Posterior cingulate gyrus (tissue), 11 donors: ENCODE data around the gene AKAP12.
"Not testable (repeated sequence)": the region's sequence is repeated elsewhere in the genome, so short reads cannot be mapped to it uniquely, and the experiment has no call there.

Experiments
- DNase-seq, 10 donors: peaks; one replicate each; pipeline versions ENCODE4 v3.0.0 to v3.0.0-alpha.2; 2020 to 2021; ENCODE audit warnings: mixed read lengths in 3 of 10
- intact Hi-C: fragments of 100-400 bp; cut with DNase I; formaldehyde crosslinking; loops from one replicate; pipeline ENCODE4 v1.15.1; 2023

The AKAP12 gene

DNA sequence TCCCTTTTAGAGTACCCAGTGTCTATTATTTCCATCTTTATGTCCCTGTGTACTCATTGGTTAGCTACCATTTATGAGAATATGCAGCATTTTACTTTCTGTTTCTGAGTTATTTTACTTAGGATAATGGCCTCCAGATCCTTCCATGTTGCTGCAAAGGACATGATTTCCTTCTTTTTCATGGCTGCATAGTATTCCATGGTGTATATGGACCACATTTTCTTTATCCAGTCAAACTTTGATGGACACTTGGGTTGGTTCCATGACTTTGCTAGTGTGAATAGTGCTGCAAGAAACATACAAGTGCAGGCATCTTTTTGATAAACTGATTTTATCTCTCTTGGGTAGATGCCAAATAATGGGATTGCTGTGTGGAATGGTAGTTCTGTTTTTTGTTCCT, 96.2 kb downstream of the AKAP12 start:
- DNase-seq, result no peak
- intact Hi-C loops, result loop anchor here (2.0 kb wide), 1 partner anchor 443 kb away; no protein-coding TSS in a partner anchor

DNA sequence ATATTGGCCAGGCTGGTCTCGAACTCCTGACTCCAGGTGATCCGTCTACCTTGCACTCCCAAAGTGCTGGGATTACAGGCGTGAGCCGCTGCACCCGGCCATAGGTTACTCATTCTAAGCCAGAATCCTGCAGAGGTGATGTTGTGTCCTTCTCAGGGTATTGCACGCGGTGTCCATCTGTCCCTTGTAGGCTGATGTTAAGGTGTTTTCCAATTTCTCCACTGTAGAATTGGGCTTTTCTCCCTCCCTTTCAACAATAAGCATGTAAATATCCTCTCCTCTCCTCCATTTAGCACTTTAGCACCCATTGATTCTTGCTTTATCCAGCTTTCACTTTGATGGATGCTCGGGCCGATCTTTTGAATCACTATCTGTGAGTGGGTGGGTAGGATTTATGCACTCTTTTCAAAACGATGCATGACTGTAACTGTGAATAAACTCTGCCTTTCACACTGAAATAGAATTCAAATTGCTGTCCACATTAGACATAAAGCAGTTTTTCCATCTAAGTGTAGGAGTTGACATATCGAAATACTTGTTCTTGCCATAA, 99.0 kb downstream of the AKAP12 start:
- no peak for DNase-seq
- intact Hi-C loops, result no loop called here

DNA sequence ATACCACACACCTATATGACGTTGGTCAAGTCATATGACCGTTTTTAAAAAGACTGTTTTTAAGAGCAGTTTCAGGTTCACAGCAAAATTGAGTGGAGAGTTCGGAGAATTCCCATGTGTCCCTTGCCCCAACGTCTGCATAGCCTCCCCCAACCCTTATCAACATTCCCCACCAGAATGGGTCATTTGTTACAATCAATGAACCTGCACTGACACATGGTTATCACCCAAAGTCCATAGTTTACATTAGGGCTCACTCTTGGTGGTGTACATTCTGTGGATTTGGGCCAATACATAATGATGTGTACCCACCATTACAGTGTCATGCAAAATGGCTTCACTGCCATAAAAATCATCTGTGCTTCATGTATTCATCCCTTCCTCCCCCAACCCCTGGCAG, 99.6 kb downstream of the AKAP12 start:
- intact Hi-C loops, result no loop called here
- DNase-seq, result no peak

DNA sequence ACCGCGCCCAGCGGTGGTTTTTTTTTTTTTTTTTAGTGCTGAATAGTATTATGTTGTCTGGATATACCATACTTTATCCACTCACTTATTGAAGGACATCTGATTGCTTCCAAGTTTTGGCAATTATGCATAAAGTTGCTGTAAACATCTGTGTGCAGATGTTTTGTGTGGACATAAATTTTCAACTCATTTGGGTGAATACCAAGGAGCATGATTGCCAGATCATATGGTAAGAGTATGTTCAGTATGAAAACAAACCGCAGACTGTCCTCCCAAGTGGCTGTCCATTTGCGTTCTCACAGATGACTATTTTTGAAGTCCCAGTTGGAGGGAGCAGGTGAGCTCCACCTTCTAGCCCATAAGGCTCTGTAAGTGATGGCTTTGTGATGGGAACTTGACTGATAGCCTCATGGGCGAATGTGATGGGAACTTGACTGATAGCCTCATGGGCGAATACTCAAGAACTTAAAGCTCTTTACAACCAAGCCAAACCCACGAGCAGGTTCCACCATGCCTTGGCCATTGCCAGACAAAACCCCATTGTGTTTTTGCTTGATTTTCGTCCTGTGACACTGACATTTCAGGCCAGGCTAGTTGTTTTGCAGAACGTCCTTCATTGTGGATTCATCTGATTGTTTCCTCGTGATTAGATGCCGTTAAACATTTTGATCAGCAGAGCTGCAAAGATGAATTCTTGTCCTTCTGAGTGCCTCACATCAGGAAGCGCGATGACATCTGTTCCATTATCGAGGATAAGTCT, 100.6 kb downstream of the AKAP12 start:
- intact Hi-C loops, result no loop called here
- no peak for DNase-seq

DNA sequence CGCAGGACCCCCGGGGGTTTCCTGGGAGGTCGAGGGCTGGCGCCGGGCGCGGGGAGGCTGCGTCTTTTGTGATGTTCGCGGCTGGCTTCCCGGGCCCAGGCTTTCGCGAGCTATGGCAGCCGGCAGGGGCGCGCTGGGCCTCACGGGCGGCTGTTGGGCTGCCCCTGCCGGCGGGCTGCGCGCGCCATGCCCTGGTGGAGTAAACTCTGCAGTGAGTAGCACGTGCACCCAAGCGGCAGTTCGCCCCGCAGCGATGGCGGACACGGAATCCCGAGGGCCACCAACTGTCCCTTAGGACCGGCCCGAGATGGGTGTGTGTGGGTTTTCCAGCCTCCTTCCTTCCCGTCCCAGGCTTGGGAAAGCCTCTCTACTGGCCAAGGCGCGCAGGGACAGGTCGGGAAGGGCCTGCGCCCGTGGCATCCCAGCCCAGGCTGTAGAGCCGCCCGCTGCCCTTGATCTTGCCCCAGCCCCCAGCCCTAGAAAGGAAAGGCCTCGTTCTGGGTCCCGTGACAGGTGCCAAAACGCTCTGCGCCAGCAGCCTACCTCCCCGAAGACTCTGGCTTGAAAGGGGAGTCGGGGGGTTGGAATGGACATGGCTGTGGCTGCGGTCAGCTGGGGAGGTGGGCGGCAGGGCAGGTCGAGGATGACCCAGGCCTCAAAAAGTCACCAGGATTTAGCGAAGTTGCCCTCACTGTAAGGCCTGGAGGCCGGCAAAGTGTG, 101.9 kb downstream of the AKAP12 start:
- intact Hi-C loops, result no loop called here
- no peak for DNase-seq

DNA sequence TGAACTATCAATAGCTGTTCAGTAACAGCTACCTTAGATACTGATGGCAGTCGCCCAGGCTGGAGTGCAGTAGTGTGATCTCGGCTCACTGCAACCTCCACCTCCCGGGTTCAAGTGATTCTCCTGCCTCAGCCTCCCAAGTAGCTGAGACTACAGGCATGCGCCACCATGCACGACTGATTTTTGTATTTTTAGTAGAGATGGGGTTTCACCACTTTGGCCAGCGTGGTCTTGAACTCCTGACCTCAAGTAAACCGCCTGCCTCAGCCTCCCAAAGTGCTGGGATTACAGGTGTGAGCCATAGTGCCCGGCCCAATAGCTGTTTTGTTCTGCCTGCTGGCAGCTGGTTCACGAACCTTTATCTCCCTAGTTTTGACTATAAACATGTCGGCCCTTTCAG, 103.0 kb downstream of the AKAP12 start:
- intact Hi-C loops, DNase-seq: not testable (repeated sequence)

DNA sequence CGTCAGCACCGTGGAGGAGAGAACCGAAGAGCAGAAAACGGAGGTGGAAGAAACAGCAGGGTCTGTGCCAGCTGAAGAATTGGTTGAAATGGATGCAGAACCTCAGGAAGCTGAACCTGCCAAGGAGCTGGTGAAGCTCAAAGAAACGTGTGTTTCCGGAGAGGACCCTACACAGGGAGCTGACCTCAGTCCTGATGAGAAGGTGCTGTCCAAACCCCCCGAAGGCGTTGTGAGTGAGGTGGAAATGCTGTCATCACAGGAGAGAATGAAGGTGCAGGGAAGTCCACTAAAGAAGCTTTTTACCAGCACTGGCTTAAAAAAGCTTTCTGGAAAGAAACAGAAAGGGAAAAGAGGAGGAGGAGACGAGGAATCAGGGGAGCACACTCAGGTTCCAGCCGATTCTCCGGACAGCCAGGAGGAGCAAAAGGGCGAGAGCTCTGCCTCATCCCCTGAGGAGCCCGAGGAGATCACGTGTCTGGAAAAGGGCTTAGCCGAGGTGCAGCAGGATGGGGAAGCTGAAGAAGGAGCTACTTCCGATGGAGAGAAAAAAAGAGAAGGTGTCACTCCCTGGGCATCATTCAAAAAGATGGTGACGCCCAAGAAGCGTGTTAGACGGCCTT, 110.0 kb downstream of the AKAP12 start:
- intact Hi-C loops, result no loop called here
- DNase-seq, result no peak

DNA sequence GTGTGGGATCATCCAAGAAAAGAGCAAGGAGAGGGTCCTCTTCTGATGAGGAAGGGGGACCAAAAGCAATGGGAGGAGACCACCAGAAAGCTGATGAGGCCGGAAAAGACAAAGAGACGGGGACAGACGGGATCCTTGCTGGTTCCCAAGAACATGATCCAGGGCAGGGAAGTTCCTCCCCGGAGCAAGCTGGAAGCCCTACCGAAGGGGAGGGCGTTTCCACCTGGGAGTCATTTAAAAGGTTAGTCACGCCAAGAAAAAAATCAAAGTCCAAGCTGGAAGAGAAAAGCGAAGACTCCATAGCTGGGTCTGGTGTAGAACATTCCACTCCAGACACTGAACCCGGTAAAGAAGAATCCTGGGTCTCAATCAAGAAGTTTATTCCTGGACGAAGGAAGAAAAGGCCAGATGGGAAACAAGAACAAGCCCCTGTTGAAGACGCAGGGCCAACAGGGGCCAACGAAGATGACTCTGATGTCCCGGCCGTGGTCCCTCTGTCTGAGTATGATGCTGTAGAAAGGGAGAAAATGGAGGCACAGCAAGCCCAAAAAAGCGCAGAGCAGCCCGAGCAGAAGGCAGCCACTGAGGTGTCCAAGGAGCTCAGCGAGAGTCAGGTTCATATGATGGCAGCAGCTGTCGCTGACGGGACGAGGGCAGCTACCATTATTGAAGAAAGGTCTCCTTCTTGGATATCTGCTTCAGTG, 110.8 kb downstream of the AKAP12 start:
- intact Hi-C loops, result no loop called here
- DNase-seq, result no peak

DNA sequence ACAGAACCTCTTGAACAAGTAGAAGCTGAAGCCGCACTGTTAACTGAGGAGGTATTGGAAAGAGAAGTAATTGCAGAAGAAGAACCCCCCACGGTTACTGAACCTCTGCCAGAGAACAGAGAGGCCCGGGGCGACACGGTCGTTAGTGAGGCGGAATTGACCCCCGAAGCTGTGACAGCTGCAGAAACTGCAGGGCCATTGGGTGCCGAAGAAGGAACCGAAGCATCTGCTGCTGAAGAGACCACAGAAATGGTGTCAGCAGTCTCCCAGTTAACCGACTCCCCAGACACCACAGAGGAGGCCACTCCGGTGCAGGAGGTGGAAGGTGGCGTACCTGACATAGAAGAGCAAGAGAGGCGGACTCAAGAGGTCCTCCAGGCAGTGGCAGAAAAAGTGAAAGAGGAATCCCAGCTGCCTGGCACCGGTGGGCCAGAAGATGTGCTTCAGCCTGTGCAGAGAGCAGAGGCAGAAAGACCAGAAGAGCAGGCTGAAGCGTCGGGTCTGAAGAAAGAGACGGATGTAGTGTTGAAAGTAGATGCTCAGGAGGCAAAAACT, 111.5 kb downstream of the AKAP12 start:
- DNase-seq, result no peak
- intact Hi-C loops, result no loop called here

DNA sequence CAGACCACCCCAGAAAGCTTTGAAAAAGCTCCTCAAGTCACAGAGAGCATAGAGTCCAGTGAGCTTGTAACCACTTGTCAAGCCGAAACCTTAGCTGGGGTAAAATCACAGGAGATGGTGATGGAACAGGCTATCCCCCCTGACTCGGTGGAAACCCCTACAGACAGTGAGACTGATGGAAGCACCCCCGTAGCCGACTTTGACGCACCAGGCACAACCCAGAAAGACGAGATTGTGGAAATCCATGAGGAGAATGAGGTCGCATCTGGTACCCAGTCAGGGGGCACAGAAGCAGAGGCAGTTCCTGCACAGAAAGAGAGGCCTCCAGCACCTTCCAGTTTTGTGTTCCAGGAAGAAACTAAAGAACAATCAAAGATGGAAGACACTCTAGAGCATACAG, 112.0 kb downstream of the AKAP12 start:
- intact Hi-C loops, result no loop called here
- no peak for DNase-seq

DNA sequence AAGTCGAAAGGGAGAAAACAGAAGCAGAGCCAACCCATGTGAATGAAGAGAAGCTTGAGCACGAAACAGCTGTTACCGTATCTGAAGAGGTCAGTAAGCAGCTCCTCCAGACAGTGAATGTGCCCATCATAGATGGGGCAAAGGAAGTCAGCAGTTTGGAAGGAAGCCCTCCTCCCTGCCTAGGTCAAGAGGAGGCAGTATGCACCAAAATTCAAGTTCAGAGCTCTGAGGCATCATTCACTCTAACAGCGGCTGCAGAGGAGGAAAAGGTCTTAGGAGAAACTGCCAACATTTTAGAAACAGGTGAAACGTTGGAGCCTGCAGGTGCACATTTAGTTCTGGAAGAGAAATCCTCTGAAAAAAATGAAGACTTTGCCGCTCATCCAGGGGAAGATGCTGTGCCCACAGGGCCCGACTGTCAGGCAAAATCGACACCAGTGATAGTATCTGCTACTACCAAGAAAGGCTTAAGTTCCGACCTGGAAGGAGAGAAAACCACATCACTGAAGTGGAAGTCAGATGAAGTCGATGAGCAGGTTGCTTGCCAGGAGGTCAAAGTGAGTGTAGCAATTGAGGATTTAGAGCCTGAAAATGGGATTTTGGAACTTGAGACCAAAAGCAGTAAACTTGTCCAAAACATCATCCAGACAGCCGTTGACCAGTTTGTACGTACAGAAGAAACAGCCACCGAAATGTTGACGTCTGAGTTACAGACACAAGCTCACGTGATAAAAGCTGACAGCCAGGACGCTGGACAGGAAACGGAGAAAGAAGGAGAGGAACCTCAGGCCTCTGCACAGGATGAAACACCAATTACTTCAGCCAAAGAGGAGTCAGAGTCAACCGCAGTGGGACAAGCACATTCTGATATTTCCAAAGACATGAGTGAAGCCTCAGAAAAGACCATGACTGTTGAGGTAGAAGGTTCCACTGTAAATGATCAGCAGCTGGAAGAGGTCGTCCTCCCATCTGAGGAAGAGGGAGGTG, 112.9 kb downstream of the AKAP12 start:
- no peak for DNase-seq
- intact Hi-C loops, result no loop called here

DNA sequence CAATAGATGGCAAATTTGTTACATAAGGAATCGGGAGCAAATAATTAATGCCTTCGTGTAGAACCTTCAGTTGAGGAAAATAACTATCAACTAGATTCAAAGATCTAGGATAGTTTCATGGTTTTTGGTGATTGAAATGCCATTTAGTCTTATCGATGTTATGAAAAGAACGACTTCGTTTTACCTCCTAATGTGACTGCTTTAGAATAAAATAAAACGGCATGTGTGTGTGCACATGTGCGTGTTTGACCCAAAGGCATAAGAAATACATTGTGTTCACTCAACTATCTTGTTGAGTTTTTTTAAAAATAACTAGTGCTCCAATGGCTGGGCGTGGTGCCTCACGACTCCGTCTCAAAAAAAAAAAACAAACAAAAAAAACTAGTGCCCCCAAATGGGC, 114.0 kb downstream of the AKAP12 start:
- no peak for DNase-seq
- intact Hi-C loops, result no loop called here

DNA sequence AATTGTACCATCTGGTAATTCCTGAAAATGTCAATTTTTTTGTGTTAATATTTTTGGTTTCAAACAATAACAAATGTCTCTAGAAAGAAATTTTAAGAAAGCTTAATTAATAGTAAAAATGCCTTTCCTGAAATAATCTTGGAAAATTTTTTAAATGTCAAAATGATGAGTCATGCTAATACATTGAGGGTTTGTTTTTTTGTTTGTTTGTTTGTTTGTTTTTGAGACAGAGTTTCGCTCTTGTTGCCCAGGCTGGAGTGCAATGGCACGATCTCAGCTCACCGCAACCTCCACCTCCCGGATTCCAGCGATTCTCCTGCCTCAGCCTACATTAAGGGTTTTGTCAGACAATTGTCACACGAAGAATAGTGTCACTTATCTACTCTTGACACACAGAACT, 117.2 kb downstream of the AKAP12 start:
- intact Hi-C loops, DNase-seq: not testable (repeated sequence)

DNA sequence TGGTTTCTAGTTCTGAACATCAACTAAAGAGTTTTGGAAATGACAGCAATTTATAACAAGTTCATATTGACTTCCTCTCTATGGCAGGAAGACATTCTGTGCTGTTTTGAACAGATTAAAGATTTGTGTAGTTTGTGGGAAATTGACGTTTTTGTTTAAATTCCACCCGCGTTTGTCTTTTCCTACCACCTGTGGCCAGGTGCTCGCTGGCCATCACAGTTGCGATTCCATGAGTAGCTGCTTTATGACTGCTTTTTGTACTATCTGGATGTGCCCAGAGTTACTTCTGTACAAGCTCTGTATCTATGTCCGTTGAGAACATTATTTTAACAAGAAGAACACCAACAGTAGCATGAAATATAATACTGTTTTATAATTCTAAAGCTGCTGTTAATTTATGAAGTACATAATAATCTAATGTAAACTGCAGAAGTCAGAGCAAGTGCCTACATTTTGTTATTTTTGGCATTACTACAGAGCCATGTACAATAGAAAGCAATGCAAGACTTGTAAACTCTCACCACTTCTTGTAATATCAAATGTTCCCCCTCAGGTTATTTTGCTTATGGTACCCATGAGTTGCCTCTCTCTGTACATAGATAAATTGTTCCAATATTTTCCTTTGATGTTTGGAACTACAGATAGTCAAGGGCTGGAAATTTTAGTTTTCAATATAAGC, 118.1 kb downstream of the AKAP12 start:
- DNase-seq, result no peak
- intact Hi-C loops, result no loop called here

DNA sequence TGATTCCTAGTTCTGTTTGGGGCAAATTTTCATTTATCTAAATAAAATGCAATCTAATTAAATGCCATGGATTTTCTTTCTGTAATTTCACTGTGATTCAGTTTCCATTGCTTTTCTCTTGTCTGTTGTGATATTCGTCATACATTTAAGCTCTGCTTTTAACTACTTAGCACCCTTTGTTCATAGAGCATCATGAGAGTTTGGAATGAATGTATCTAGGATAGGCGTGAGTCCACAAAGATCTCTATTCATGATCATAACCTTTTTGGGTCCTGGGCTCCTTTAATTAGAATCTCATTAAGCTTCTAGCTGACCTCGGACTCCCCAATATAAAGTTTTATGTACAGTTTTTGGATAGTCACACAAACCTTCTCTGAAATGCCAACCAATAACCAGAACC, 118.7 kb downstream of the AKAP12 start:
- intact Hi-C loops, result no loop called here
- DNase-seq, result no peak

DNA sequence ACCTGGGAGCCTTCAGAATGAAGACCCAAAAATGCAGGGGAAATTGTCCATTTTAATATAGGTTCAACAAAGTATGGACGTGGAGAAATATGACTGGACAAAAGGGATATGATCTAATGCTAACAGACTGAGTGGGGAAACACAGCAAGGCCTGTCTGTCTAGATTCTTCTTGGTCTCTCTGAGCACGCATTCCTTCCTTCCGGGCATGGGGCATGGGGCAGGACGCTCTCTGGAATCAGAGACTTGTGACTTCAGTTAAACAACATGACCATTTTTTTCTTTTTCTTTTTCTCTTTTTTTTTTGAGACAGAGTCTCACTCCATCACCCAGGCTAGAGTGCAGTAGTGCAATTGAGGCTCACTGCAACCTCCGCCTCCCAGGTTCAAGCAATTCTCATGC, 119.7 kb downstream of the AKAP12 start:
- intact Hi-C loops, result no loop called here
- no peak for DNase-seq

DNA sequence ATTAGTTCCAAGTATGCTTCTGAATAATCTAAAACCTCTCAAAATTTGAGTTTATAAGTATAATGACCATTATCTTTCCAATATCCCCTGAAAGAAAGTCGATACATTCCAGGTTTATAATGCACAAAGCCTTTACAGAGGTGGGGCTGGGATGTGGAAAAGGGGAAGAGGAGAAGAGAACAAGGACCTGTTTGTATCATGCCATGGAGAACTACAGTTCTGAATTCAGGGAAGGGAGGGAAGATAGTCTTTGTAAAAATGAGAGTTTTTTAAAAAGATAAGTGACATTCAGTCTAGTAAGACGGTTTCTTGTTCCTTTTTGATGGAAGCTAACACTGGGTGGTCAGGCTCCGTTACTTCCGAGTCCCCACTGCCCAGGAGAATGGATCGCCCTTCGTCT, 125.5 kb downstream of the AKAP12 start:
- intact Hi-C loops, result no loop called here

DNA sequence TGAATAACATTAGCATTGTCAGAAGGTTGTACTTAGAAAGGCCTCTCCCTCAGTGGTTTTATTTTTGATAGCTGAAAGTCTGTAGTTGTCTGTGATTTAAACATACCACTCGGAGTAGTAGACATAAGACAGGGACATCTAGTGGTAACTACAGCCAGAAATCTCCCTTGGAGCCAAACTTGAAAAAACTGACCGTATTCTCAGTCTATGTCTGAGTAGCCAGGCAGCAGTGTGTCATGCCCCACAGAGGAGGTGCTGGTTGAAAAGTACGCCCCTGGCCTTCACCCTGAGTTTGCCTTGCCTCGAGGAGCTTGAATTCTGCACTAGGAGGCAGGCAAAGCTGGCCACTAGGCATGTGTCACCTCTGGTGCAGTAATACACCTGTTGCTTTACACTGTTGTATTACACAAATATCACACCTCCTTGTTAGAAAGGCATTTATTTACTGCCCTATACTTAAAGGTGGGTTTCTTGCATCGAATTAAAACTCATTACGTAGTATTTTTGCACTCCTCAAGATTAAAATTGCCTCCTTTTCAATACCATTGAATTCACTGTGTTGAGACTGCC, 130.8 kb downstream of the AKAP12 start:
- intact Hi-C loops, result no loop called here
- no peak for DNase-seq

More for the DNA sequence above, 125.5 kb downstream of the AKAP12 start:
- DNase-seq, result no peak
